ENCODE data around the gene FHL2. TPM values are rescaled to one million over a fixed set of nuclear protein-coding genes. Genes with fewer than 3 reads are reported as not detected.

FHL2 gene
- total RNA-seq, 2 experiments from 2014 or later = 0.41 to 0.42 TPM

GRCh38 chr2:105379741-105380186 lies 19.1 kb downstream of the FHL2 start:
- ATAC-seq (ENCODE audit: poor library complexity) = no peak
- H3K27ac Mint-ChIP-seq = no peak overlapping the region
- H3K27me3 Mint-ChIP-seq = no peaks in the 10 kb centered on the region
- H3K36me3 Mint-ChIP-seq (ENCODE audit: low read depth) = no peaks in the 10 kb centered on the region
- Histone ChIP-seq H3K4me1 (ENCODE audit: insufficient read depth, low read length) (no peaks in the 10 kb centered on the region), H3K4me3 (ENCODE audit: low read length) (no peak overlapping the region), H3K27me3 (ENCODE audit: control insufficient read depth in 1 of 2, insufficient read depth in 2 of 2, low read length in 2 of 2) (no peaks in the 10 kb centered on the region), H3K36me3 (ENCODE audit: insufficient read depth, low read length) (no peaks in the 10 kb centered on the region), H3K27ac (ENCODE audit: low read depth in 1 of 2, low read length in 2 of 2) (no peak overlapping the region), H3K9me3 (ENCODE audit: control insufficient read depth in 1 of 2, insufficient read depth in 1 of 2, low read length in 2 of 2) (no peaks in the 10 kb centered on the region)
- H3K4me3 Mint-ChIP-seq = no peak overlapping the region
- no peaks in the 10 kb centered on the region for H3K4me1 Mint-ChIP-seq (ENCODE audit: low read depth)
- intact Hi-C loops (cut with DNase I, micrococcal nuclease) = no loop called here
- POLR2A ChIA-PET = no interaction called here
- H3K9me3 Mint-ChIP-seq = no peaks in the 10 kb centered on the region
- CTCF ChIA-PET = no interaction called here
- TF ChIP-seq, protein P1, sequence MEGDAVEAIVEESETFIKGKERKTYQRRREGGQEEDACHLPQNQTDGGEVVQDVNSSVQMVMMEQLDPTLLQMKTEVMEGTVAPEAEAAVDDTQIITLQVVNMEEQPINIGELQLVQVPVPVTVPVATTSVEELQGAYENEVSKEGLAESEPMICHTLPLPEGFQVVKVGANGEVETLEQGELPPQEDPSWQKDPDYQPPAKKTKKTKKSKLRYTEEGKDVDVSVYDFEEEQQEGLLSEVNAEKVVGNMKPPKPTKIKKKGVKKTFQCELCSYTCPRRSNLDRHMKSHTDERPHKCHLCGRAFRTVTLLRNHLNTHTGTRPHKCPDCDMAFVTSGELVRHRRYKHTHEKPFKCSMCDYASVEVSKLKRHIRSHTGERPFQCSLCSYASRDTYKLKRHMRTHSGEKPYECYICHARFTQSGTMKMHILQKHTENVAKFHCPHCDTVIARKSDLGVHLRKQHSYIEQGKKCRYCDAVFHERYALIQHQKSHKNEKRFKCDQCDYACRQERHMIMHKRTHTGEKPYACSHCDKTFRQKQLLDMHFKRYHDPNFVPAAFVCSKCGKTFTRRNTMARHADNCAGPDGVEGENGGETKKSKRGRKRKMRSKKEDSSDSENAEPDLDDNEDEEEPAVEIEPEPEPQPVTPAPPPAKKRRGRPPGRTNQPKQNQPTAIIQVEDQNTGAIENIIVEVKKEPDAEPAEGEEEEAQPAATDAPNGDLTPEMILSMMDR (IDR thresholded peaks at IDR 0.05) = no peak
- no peak for DNase-seq

GRCh38 chr2:105378921-105379383 lies 19.9 kb downstream of the FHL2 start:
- Mint-ChIP-seq H3K4me1 (ENCODE audit: low read depth) (peaks cover 2% of the 10 kb centered on the region), H3K36me3 (ENCODE audit: low read depth) (no peaks in the 10 kb centered on the region), H3K27me3 (no peaks in the 10 kb centered on the region), H3K4me3 (no peak overlapping the region), H3K9me3 (no peaks in the 10 kb centered on the region), H3K27ac (no peak overlapping the region)
- Histone ChIP-seq H3K4me3 (ENCODE audit: low read length) (no peak overlapping the region), H3K27ac (ENCODE audit: low read depth in 1 of 2, low read length in 2 of 2) (no peak overlapping the region), H3K4me1 (ENCODE audit: insufficient read depth, low read length) (peaks cover 6% of the 10 kb centered on the region), H3K36me3 (ENCODE audit: insufficient read depth, low read length) (no peaks in the 10 kb centered on the region), H3K27me3 (ENCODE audit: control insufficient read depth in 1 of 2, insufficient read depth in 2 of 2, low read length in 2 of 2) (no peaks in the 10 kb centered on the region), H3K9me3 (ENCODE audit: control insufficient read depth in 1 of 2, insufficient read depth in 1 of 2, low read length in 2 of 2) (no peaks in the 10 kb centered on the region)
- POLR2A ChIA-PET = interaction anchor here (0.6 kb wide), 1 partner anchor 528 kb away, joined by 3 read pairs; no protein-coding TSS in a partner anchor
- intact Hi-C loops (cut with DNase I, micrococcal nuclease) = no loop called here
- TF ChIP-seq, protein P1 (IDR thresholded peaks at IDR 0.05) = no peak
- CTCF ChIA-PET = no interaction called here
- ATAC-seq (ENCODE audit: poor library complexity) = no peak
- DNase-seq = no peak

- H3K36me3 Mint-ChIP-seq (ENCODE audit: low read depth) = no peaks in the 10 kb centered on the region
- no peak overlapping the region for H3K27ac Mint-ChIP-seq
- Histone ChIP-seq H3K4me1 (ENCODE audit: insufficient read depth, low read length) (peaks cover 12% of the 10 kb centered on the region), H3K4me3 (ENCODE audit: low read length) (no peak overlapping the region), H3K27me3 (ENCODE audit: control insufficient read depth in 1 of 2, insufficient read depth in 2 of 2, low read length in 2 of 2) (no peaks in the 10 kb centered on the region), H3K36me3 (ENCODE audit: insufficient read depth, low read length) (no peaks in the 10 kb centered on the region), H3K9me3 (ENCODE audit: control insufficient read depth in 1 of 2, insufficient read depth in 1 of 2, low read length in 2 of 2) (no peaks in the 10 kb centered on the region), H3K27ac (ENCODE audit: low read depth in 1 of 2, low read length in 2 of 2) (no peak overlapping the region)
- intact Hi-C loops (cut with DNase I, micrococcal nuclease) = no loop called here
- ChIA-PET POLR2A (interaction anchor here (0.6 kb wide), 1 partner anchor 529 kb away, joined by 3 read pairs; no protein-coding TSS in a partner anchor), CTCF (no interaction called here)
- DNase-seq (no peak), ATAC-seq (ENCODE audit: poor library complexity) (no peak)
- no peak overlapping the region for H3K4me3 Mint-ChIP-seq
- H3K4me1 Mint-ChIP-seq (ENCODE audit: low read depth) = peaks cover 6% of the 10 kb centered on the region
- no peaks in the 10 kb centered on the region for H3K27me3 Mint-ChIP-seq
- H3K9me3 Mint-ChIP-seq = no peaks in the 10 kb centered on the region
- TF ChIP-seq, protein P1 (IDR thresholded peaks at IDR 0.05) = no peak
These were observed 20.5 kb downstream of the FHL2 start for GRCh38 chr2:105378276-105378840.
